Skeletal muscle tissue (tissue), 4 donors: Measurements from ENCODE around the gene EPB41L2. TPM values are rescaled to one million over a fixed set of nuclear protein-coding genes. Genes with fewer than 3 reads are reported as not detected.

Source experiments
- H3K27ac ChIP-seq: one replicate; pipeline ENCODE4 v1.7.0; 2013; ENCODE audit warnings: mild to moderate bottlenecking, low read depth, low read length, inconsistent platforms
- H3K27me3 ChIP-seq, 3 donors: one replicate each; pipeline ENCODE4 v1.7.0; 2013; ENCODE audit warnings: low read length in 3 of 3; ENCODE audit not compliant: control insufficient read depth in 3 of 3, insufficient read depth in 3 of 3
- H3K36me3 ChIP-seq, 3 donors: one replicate each; pipeline ENCODE4 v1.7.0; 2013; ENCODE audit warnings: low read length in 3 of 3; ENCODE audit not compliant: control insufficient read depth in 3 of 3, insufficient read depth in 3 of 3
- H3K4me1 ChIP-seq, 3 donors: one replicate each; pipeline ENCODE4 v1.7.0; 2013; ENCODE audit warnings: low read length in 3 of 3, mild to moderate bottlenecking in 3 of 3; ENCODE audit not compliant: control insufficient read depth in 3 of 3, insufficient read depth in 3 of 3
- H3K4me3 ChIP-seq, 3 donors: one replicate each; pipeline ENCODE4 v1.7.0; 2013; ENCODE audit warnings: low read length in 3 of 3
- H3K9ac ChIP-seq, 3 donors: one replicate each; pipeline ENCODE4 v1.7.0; 2013; ENCODE audit warnings: low read length in 3 of 3, mild to moderate bottlenecking in 3 of 3, moderate library complexity in 2 of 3, low read depth in 1 of 3
- H3K9me3 ChIP-seq, 3 donors: one replicate each; pipeline ENCODE4 v1.7.0; 2013; ENCODE audit warnings: low read length in 3 of 3; ENCODE audit not compliant: control insufficient read depth in 3 of 3
- total RNA-seq: library from RNA; depleted of rRNA; stranded (reverse); fragments of >200 nt; gene quantifications from one replicate; pipeline ENCODE4 v1.2.3, GENCODE V29; 2014
- donor health status: Osteomylitis.

EPB41L2 gene
- total RNA-seq, 1 donor from 2014 or later = 187 TPM

DNA sequence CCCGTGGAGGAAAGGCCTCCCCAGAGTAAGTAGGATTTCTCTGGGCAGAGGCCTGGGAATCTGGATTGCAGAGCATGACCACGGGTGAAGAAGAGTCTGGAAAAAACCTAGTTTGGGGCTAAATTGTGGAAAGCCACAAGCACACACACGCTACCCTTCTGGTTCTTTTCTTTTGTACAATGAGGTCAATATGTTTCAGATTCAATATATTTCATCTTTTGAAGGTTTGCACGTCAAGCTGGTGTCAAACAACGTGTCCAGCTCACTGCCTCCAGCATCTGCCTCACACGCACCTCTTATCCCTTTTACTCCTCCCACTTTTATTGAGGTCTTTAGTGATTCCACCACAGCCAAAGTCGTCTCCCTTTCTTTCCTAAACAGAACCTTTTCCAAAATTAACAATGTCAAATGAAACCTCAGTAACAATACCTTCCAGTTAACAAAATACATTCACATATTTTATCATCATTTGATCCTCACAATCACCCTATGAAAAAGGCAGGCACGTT is 773 bp upstream of the EPB41L2 start:
- Histone ChIP-seq H3K36me3 (no peaks in the 10 kb centered on the region), H3K27ac (peak overlapping the region; percentile 69), H3K9me3 (no peaks in the 10 kb centered on the region), H3K4me3 (peak overlapping the region; percentile 72 to 88 (median 82)), H3K4me1 (peaks cover 0 to 16% (median 12%) of the 10 kb centered on the region in 3 donors), H3K27me3 (no peaks in the 10 kb centered on the region), H3K9ac (peak overlapping the region; percentile 62 to 91 (median 80))

DNA sequence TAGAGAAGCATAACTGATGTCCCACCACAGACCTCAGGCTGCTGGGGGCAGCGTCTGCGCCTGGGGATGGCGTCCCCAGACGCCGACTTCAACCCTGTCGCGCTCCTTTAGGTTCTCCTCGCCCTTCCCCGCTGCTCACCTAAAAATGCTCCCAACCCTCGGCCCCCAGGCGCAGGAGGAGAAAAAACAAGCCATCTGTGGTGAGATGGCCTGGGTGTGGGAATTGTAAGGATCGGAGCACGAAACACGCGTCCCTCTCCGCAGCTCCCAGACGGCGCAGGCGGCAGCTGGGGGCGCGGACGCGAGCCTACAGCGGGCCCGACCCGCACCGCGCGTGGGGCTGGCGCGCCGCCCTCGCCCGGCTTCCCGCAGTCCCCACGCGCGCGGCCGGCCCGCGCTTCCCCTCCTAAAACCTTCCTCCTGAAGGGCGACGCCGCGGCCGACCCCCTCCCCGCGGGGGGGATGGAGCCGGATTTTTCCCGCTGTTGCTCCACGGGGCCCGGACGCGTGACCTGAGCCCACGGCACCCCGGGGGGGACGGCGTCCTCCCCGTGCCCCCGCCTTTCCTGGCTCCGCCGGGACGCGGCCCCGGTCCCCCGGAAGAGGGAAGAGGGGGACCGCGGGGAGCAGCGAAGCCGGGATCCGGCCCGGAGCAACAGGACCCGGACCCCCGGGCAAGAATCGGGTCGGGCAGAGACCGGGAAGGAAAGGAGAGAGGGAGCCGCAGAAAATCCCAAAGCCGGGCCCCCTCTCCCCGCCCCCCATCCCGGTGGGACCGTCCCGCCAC is 611 bp downstream of the EPB41L2 start:
- peaks cover 0 to 16% (median 12%) of the 10 kb centered on the region in 3 donors for H3K4me1 ChIP-seq
- H3K4me3 ChIP-seq = peak overlapping the region; percentile 72 to 84 (median 82)
- peak overlapping the region; percentile 68 to 77 (median 75) for H3K9ac ChIP-seq
- H3K27ac ChIP-seq = peak overlapping the region; percentile 63
- no peaks in the 10 kb centered on the region for H3K36me3 ChIP-seq
- no peaks in the 10 kb centered on the region for H3K27me3 ChIP-seq
- no peaks in the 10 kb centered on the region for H3K9me3 ChIP-seq

DNA sequence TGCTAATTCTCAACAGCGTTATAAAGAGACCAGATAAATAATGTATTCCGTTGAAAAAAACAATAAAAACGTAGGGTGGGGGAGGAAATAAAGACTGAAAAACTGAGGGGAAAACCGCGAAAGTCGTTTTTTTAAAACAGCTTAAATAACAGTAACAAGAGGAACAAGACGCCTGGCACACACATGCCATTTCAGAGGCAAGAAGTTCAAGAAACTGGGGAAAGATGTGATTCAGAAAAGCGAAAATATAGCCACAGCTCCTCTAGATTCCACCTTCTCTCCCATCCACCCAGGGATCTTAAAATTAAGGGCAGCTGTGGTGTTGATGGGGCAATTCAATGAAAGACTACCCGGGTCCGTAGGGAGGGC is 1.3 kb downstream of the EPB41L2 start:
- no peaks in the 10 kb centered on the region for H3K9me3 ChIP-seq
- peak overlapping the region in 2 of 3 donors; percentile 9 to 68 for H3K9ac ChIP-seq
- no peaks in the 10 kb centered on the region for H3K27me3 ChIP-seq
- no peaks in the 10 kb centered on the region for H3K36me3 ChIP-seq
- H3K27ac ChIP-seq = peak overlapping the region; percentile 63
- H3K4me1 ChIP-seq = peaks cover 0 to 16% (median 12%) of the 10 kb centered on the region in 3 donors
- H3K4me3 ChIP-seq = peak overlapping the region; percentile 72 to 84 (median 82)

DNA sequence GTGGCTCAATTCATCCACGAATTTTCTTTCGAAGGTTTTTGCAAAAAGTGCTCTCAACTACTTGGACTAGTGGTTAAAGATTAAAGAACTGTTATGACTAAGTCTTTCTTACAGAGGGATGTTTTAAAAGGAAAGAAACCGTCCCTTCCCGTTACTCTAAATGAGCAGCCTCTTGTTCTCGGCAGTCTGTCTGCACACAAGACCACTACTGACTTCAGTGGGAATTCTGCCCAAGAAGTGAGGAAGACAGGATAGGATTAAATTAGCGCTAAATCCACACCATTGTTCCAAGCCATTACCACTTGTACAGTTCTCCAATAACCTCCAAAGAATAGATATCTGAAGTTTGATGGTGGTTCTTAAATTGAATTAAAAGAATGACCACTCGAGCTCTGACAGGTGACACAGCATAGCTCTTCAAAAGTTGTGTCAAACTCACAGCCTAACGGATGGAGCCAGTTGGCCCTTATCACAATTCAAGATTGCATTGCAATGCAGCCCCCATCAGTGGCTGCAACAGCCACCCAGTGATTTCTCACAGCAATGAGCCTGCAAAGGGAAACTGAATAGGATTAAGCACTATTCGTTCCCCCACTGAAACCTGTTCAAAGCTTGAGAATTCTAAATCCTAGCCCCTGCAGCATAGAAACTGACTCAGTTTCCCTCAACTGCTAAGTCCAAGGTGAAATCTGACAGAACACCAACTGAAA is 1.8 kb downstream of the EPB41L2 start:
- H3K4me1 ChIP-seq = peaks cover 0 to 16% (median 12%) of the 10 kb centered on the region in 3 donors
- H3K4me3 ChIP-seq = peak overlapping the region; percentile 1 to 84 (median 72)
- H3K36me3 ChIP-seq = no peaks in the 10 kb centered on the region
- peak overlapping the region; percentile 63 for H3K27ac ChIP-seq
- H3K27me3 ChIP-seq = no peaks in the 10 kb centered on the region
- peak overlapping the region; percentile 9 to 68 (median 13) for H3K9ac ChIP-seq
- no peaks in the 10 kb centered on the region for H3K9me3 ChIP-seq

DNA sequence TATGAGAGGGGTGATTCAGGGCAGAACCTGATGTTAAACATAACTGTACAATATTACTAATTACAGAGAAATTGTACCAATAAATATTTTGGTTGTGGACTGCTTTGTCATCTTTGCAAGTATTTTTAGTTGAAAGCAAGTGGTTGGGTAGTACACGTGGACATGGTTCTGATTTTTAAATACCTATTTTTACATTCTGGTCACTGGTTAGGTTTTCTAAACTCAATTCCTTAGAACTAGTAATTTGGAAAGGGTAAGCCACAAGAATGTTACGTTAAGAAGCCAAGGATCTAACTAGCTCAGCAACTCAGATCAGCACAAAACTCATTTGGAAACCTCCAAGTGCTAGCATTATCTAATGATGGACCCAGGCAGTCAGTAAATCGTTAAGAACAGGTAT is 2.7 kb downstream of the EPB41L2 start:
- Histone ChIP-seq H3K9ac (no peak overlapping the region), H3K27ac (no peak overlapping the region), H3K4me1 (peaks cover 0 to 16% (median 12%) of the 10 kb centered on the region in 3 donors), H3K4me3 (peak overlapping the region in 1 of 3 donors; percentile 23), H3K27me3 (no peaks in the 10 kb centered on the region), H3K9me3 (peaks cover 0 to 4% (median 0%) of the 10 kb centered on the region in 3 donors), H3K36me3 (no peaks in the 10 kb centered on the region)

DNA sequence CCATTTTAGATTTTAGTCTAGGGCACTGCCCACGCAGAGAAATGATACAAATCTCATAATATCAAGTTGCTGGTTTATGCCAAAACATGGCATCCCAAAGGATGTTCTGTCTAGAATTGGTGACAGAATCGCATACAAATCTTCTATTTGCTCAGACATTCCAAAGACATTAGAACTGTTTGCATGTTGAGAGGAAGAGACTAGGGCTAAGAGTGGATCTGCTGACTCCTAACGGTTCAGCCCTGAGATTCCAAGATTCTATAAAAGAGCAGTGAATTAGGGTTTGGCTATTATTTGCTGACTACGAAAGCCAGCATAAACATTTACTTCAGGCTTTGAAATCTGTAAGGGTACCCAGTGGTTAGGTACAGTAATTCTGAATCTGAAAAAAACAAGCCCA is 3.6 kb downstream of the EPB41L2 start:
- Histone ChIP-seq H3K27me3 (no peaks in the 10 kb centered on the region), H3K36me3 (no peaks in the 10 kb centered on the region), H3K27ac (no peak overlapping the region), H3K4me1 (peaks cover 0 to 16% (median 12%) of the 10 kb centered on the region in 3 donors), H3K4me3 (no peak overlapping the region), H3K9ac (no peak overlapping the region), H3K9me3 (peaks cover 0 to 10% (median 6%) of the 10 kb centered on the region in 3 donors)

DNA sequence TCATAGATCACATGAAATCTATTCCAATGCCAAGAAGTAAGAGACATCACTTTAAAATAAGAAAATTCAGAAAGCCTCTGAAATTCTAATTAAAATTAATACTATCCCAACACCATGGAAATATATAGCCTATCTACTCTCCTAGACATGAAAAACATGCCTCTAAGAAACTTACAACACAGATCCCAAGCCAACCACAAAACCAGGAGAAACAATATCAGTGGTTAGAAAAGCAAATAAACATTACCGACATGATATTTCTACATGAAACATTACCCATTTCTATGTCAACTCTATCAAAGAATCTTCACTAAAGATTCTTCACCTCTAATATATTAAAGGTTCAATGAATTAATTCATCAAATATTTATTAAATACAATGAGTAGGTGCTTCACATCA is 4.8 kb downstream of the EPB41L2 start:
- Histone ChIP-seq H3K27me3 (no peaks in the 10 kb centered on the region), H3K36me3 (peaks cover 0 to 3% (median 0%) of the 10 kb centered on the region in 3 donors), H3K4me3 (no peak overlapping the region), H3K9me3 (peaks cover 0 to 16% (median 11%) of the 10 kb centered on the region in 3 donors), H3K27ac (no peak overlapping the region), H3K4me1 (peaks cover 0 to 11% (median 7%) of the 10 kb centered on the region in 3 donors), H3K9ac (no peak overlapping the region)

DNA sequence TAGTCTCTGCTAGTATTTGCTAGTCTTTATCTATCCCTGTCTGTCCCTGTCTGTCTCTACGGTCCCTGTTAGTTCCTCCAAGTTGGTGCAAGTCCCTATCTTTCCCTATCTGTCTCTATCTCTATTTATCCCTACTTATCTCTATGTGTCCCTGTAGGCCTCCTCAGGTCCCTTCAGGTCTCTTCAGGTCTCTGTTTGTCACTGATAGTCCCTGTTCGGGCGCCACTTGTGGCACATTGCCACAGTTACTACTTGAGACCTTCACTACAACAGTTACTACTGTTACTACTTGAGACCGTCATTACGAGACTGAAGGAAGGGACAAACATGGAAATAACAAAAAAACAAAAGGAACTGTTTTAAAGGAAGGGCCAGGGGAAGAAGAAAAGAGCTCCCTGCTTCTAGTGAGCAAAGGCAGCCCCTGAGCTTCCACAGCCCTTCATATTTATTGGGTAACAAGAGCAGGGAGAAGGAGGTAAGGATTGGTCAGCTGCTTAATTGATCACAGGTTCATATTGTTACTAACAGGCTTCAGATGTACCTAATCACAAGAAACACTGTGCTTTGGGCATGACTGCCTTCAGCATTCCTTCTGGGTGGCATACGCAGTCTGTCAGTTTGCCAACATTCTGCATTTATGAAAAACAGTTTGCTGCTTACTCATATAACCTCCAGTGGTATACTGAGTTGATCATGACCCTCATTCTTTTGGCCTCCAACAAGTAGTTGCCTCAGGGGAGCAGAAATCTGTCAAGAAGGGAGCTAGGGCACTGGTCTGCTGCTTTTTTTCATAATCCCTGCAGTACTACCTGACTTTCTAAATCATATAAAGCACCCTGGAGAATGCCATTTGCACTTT is 8.4 kb downstream of the EPB41L2 start:
- H3K4me3 ChIP-seq = peak overlapping the region in 2 of 3 donors; percentile 4 to 7
- H3K27me3 ChIP-seq = no peaks in the 10 kb centered on the region
- peaks cover 0 to 2% (median 0%) of the 10 kb centered on the region in 3 donors for H3K4me1 ChIP-seq

DNA sequence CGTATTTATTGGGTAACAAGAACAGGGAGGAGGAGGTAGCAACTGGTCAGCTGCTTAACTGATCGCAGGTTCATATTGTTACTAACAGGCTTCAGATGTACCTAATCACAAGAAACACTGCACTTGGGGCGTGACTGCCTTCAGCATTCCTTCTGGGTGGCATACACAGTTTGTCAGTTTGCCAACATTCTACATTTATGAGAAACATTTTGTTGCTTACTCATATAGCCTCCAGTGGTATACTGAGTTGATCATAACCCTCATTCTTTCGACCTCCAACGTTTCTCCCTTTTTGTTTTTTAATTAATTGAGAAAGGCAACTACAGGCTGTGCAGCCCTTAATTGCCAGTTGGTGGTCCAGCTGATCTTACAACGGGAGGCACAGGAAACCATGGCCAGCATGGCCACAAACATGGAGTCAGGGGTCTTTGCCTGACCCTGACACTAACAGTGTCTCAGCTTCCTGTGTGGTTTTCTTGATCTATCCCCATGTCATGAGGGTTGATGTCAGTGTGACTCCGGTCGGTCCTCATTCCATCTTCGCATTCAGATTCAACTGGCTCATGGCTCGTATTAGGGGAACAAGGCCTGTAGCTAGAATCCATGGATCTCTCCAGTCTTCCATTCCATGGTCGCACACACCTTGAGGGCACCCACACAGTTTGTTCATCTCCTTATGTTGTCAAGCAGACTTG is 9.4 kb downstream of the EPB41L2 start:
- Histone ChIP-seq H3K4me1 (peaks cover 0 to 3% (median 0%) of the 10 kb centered on the region in 3 donors), H3K9me3 (peaks cover 0 to 16% (median 11%) of the 10 kb centered on the region in 3 donors), H3K36me3 (peaks cover 0 to 3% (median 0%) of the 10 kb centered on the region in 3 donors), H3K9ac (no peak overlapping the region), H3K27ac (no peak overlapping the region), H3K4me3 (no peak overlapping the region), H3K27me3 (no peaks in the 10 kb centered on the region)

More for the DNA sequence above, 8.4 kb downstream of the EPB41L2 start:
- Histone ChIP-seq H3K36me3 (peaks cover 0 to 3% (median 0%) of the 10 kb centered on the region in 3 donors), H3K9ac (no peak overlapping the region), H3K9me3 (peaks cover 0 to 16% (median 11%) of the 10 kb centered on the region in 3 donors), H3K27ac (no peak overlapping the region)
